IPS DF 6.9 (cell line): ENCODE results near the gene UMOD.
"Not testable (repeated sequence)": the region's sequence is repeated elsewhere in the genome, so short reads cannot be mapped to it uniquely, and the experiment has no call there.

ENCODE experiments used
- DNase-seq: peaks from one replicate; pipeline ENCODE4 v3.0.0-alpha.2; 2013; ENCODE audit warnings: low read depth, low spot score
- H3K27ac ChIP-seq: one replicate; pipeline ENCODE4 v1.5.1; 2013; ENCODE audit warnings: low read length, control low read depth
- H3K27me3 ChIP-seq: 2 replicates; pipeline ENCODE4 v1.6.1; 2013; ENCODE audit warnings: mild to moderate bottlenecking, low read length; ENCODE audit not compliant: control insufficient read depth, insufficient read depth
- H3K36me3 ChIP-seq: 2 replicates; pipeline ENCODE4 v1.6.1; 2013; ENCODE audit warnings: low read length; ENCODE audit not compliant: control insufficient read depth, insufficient read depth
- H3K4me1 ChIP-seq: 2 replicates; pipeline ENCODE4 v1.6.1; 2013; ENCODE audit warnings: low read length; ENCODE audit not compliant: control insufficient read depth, insufficient read depth
- H3K4me3 ChIP-seq: 2 replicates; pipeline ENCODE4 v1.5.1; 2013; ENCODE audit warnings: mild to moderate bottlenecking, low read length
- H3K9me3 ChIP-seq: 2 replicates; pipeline ENCODE4 v1.6.1; 2013; ENCODE audit warnings: low read length, inconsistent platforms; ENCODE audit not compliant: control insufficient read depth, insufficient read depth
- WGBS: extraction: QIAGEN DNeasy Blood & Tissue Kit; methylation state at CpG from one replicate; pipeline ENCODE4 v1.1.7; 2013; ENCODE audit warnings: mixed read lengths, missing lambda C conversion rate; ENCODE audit not compliant: insufficient read length, insufficient coverage; 5-methylcytosine and 5-hydroxymethylcytosine counted together

Gene UMOD

GRCh38 chr16:20322696-20323095 lies 29.8 kb downstream of the UMOD start:
- no peaks in the 10 kb centered on the region for H3K36me3 ChIP-seq
- no peak overlapping the region for H3K27ac ChIP-seq
- H3K27me3 ChIP-seq: no peaks in the 10 kb centered on the region
- no peak overlapping the region for H3K4me3 ChIP-seq
- H3K4me1 ChIP-seq: 0 out of 2 replicates have a peak, but pooled peaks cover 1% of the 10 kb centered on the region
- no peaks in the 10 kb centered on the region for H3K9me3 ChIP-seq
- DNase-seq: no peak
- no CpG with 5 or more reads among the region's 4 CpGs for WGBS

DNA sequence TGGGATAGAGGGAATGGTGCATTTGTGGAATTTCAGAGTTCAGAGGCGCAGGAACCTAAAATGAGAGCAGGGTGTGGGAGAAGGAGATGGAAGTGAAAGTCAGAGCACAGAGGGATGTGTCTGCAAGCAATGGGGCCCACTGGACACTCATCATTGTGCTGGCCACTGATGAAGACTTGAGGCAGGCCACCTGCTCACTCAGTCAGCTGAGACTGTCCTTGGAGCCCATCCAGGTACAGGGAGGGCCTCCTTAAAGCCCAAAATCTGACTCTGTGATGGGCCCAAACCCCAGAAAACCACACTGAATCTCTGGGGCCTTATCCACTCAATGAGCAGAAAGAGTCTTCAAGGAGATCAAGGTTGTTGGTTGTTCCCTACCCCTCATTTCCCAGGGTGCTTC lies 30.8 kb downstream of the UMOD start:
- DNase-seq: no peak
- Histone ChIP-seq H3K36me3 (no peaks in the 10 kb centered on the region), H3K27ac (no peak overlapping the region), H3K4me1 (0 out of 2 replicates have a peak, but pooled peaks cover 1% of the 10 kb centered on the region), H3K4me3 (no peak overlapping the region), H3K9me3 (no peaks in the 10 kb centered on the region), H3K27me3 (no peaks in the 10 kb centered on the region)
- WGBS: no CpG with 5 or more reads among the region's 1 CpG

DNA sequence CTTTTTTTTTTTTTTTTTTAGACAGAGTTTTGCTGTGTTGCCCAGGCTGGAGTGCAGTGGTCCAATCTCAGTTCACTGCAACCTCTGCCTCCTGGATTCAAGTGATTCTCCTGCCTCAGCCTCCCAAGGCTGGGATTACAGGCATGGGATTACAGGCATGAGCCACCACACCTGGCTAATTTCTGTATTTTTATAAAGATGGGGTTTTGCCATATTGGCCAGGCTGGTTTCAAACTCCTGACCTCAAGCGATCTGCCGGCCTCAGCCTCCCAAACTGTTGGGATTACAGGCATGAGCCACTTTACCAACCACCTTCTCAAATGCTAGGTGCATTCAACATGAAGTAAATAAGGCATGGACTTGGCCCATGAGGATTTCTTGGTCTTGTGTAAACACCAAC lies 31.5 kb downstream of the UMOD start:
- DNase-seq, H3K27ac ChIP-seq, H3K4me3 ChIP-seq, H3K36me3 ChIP-seq, H3K9me3 ChIP-seq, H3K27me3 ChIP-seq, H3K4me1 ChIP-seq: not testable (repeated sequence)
- no CpG with 5 or more reads among the region's 2 CpGs for WGBS

DNA sequence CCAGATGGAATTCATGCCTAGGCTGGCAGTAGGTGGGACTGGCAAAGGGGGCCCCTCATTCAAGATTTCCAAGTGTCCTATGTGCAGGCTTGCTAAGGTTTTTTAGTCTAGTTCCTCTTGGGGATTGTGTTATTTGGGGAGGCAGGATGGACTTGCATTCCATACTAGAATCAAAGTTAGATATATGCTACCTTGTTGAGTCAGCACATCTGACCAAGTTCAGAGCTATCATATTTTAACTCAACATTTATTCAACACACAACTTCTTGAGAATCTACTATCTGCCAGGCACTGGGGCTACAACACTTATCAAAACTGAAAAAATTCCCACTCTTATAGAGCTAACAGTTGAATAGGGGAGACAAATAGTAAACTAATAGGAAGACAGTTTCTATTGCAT lies 31.9 kb downstream of the UMOD start:
- H3K27me3 ChIP-seq: no peaks in the 10 kb centered on the region
- H3K36me3 ChIP-seq: no peaks in the 10 kb centered on the region
- no peak for DNase-seq
- no peak overlapping the region for H3K27ac ChIP-seq
- H3K4me3 ChIP-seq: no peak overlapping the region
- 0 out of 2 replicates have a peak, but pooled peaks cover 1% of the 10 kb centered on the region for H3K4me1 ChIP-seq
- no peaks in the 10 kb centered on the region for H3K9me3 ChIP-seq

DNA sequence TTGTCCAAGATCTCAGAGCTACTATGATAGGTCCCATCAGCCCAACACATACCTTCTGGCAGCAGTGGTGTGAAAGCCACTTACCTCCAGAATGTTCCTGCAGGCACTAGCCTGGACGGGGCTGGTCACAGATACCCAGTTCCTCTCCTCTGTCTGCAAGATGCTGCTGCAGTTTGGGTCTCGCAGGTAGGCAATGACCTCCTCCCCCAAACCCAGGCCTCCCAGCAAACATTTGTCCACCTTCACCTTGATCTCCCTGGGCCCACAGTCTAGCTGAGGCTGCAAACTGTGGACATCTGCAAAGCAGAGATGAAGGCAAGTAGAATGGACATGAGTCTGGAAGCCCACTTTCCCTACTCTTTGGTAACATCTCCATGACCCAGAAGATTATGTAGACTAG lies 32.3 kb downstream of the UMOD start:
- Histone ChIP-seq H3K36me3 (no peaks in the 10 kb centered on the region), H3K9me3 (no peaks in the 10 kb centered on the region), H3K27ac (no peak overlapping the region), H3K4me3 (no peak overlapping the region), H3K27me3 (no peaks in the 10 kb centered on the region), H3K4me1 (0 out of 2 replicates have a peak, but pooled peaks cover 1% of the 10 kb centered on the region)
- DNase-seq: no peak
- no CpG with 5 or more reads among the region's 2 CpGs for WGBS

GRCh38 chr16:20319406-20319805 lies 33.1 kb downstream of the UMOD start:
- DNase-seq: no peak
- Histone ChIP-seq H3K36me3 (no peaks in the 10 kb centered on the region), H3K4me1 (0 out of 2 replicates have a peak, but pooled peaks cover 1% of the 10 kb centered on the region), H3K27me3 (no peaks in the 10 kb centered on the region), H3K9me3 (no peaks in the 10 kb centered on the region), H3K27ac (no peak overlapping the region), H3K4me3 (no peak overlapping the region)
- WGBS: no CpG with 5 or more reads among the region's 1 CpG

- Histone ChIP-seq H3K27me3 (no peaks in the 10 kb centered on the region), H3K36me3 (no peaks in the 10 kb centered on the region), H3K9me3 (no peaks in the 10 kb centered on the region), H3K4me3 (no peak overlapping the region), H3K27ac (no peak overlapping the region), H3K4me1 (no peaks in the 10 kb centered on the region)
- WGBS: no CpG with 5 or more reads among the region's 3 CpGs
- DNase-seq: no peak
Observed at GRCh38 chr16:20318437-20318836, 34.1 kb downstream of the UMOD start.

GRCh38 chr16:20318006-20318405 lies 34.5 kb downstream of the UMOD start:
- no peak for DNase-seq
- no peaks in the 10 kb centered on the region for H3K27me3 ChIP-seq
- no peak overlapping the region for H3K4me3 ChIP-seq
- WGBS: no CpG with 5 or more reads among the region's 7 CpGs
- no peaks in the 10 kb centered on the region for H3K9me3 ChIP-seq
- H3K36me3 ChIP-seq: no peaks in the 10 kb centered on the region
- H3K27ac ChIP-seq: no peak overlapping the region
- H3K4me1 ChIP-seq: no peaks in the 10 kb centered on the region

- WGBS: 100% methylated on average over 1 of the region's 8 CpGs
- DNase-seq: no peak
- no peak overlapping the region for H3K4me3 ChIP-seq
- H3K36me3 ChIP-seq: no peaks in the 10 kb centered on the region
- no peaks in the 10 kb centered on the region for H3K9me3 ChIP-seq
- H3K4me1 ChIP-seq: no peaks in the 10 kb centered on the region
- H3K27me3 ChIP-seq: no peaks in the 10 kb centered on the region
- H3K27ac ChIP-seq: no peak overlapping the region
Observed at GRCh38 chr16:20317117-20317516, 35.4 kb downstream of the UMOD start.

GRCh38 chr16:20316715-20317114 lies 35.8 kb downstream of the UMOD start:
- H3K27me3 ChIP-seq: no peaks in the 10 kb centered on the region
- DNase-seq: no peak
- no peak overlapping the region for H3K4me3 ChIP-seq
- H3K4me1 ChIP-seq: no peaks in the 10 kb centered on the region
- no peaks in the 10 kb centered on the region for H3K9me3 ChIP-seq
- no peaks in the 10 kb centered on the region for H3K36me3 ChIP-seq
- WGBS: 100% methylated on average over 5 of the region's 5 CpGs
- H3K27ac ChIP-seq: no peak overlapping the region

DNA sequence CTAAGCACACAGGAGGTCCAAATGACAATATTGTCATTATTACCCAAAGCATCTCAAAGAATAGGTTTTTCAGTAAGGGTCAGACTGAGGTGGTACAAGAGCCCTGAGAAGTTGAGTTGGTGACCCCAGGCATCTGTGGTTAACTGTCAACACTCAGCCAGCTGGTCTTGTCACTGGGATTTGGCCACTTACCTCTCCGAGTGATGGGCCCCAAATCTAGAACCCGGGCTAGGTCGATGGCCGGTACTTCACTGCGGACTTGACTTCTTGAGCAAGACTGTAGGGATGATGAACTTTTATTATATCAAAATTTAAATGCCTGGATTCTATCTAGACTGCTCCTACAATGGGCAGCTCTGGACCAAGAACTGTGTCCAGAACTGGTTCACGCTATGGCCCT lies 36.8 kb downstream of the UMOD start:
- no CpG with 5 or more reads among the region's 6 CpGs for WGBS
- H3K27ac ChIP-seq: no peak overlapping the region
- H3K4me3 ChIP-seq: no peak overlapping the region
- no peaks in the 10 kb centered on the region for H3K4me1 ChIP-seq
- no peaks in the 10 kb centered on the region for H3K36me3 ChIP-seq
- DNase-seq: no peak
- no peaks in the 10 kb centered on the region for H3K27me3 ChIP-seq
- no peaks in the 10 kb centered on the region for H3K9me3 ChIP-seq
